ENCODE results near the gene GID4. TPM values are rescaled to one million over a fixed set of nuclear protein-coding genes. Genes with fewer than 3 reads are reported as not detected.

Gene GID4
- total RNA-seq, 1 experiment from 2014 or later = 11.4 TPM

- Histone ChIP-seq H2AK5ac (ENCODE audit: insufficient read length, low read length) (no peak overlapping the region), H2BK15ac (ENCODE audit: low read depth, low read length) (no peak overlapping the region), H3K56ac (ENCODE audit: insufficient read length, low read depth, low read length) (no peak overlapping the region), H3K9me3 (ENCODE audit: control insufficient read depth, low read depth, low read length) (no peaks in the 10 kb centered on the region), H3K4me1 (ENCODE audit: insufficient read depth, low read length) (no peaks in the 10 kb centered on the region), H4K20me1 (ENCODE audit: control insufficient read depth, insufficient read depth, insufficient read length) (no peaks in the 10 kb centered on the region), H3K79me2 (ENCODE audit: insufficient read depth, low read length) (no peaks in the 10 kb centered on the region), H2BK5ac (ENCODE audit: insufficient read length, low read length) (no peak overlapping the region), H2BK120ac (ENCODE audit: low read depth, low read length, poor library complexity, severe bottlenecking) (no peak overlapping the region), H2AFZ (ENCODE audit: low read length) (no peak overlapping the region), H2BK20ac (ENCODE audit: low read depth, low read length, poor library complexity, severe bottlenecking) (no peak overlapping the region), H3T11ph (ENCODE audit: low read length) (no peak overlapping the region), H4K91ac (ENCODE audit: insufficient read length, low read depth, low read length) (no peak overlapping the region), H3K4ac (ENCODE audit: low read depth, low read length) (no peak overlapping the region), H3K23ac (ENCODE audit: insufficient read length, low read depth, low read length) (no peak overlapping the region), H3K79me1 (ENCODE audit: insufficient read depth, low read depth, low read length, poor library complexity, severe bottlenecking) (no peaks in the 10 kb centered on the region), H4K5ac (ENCODE audit: insufficient read length, low read depth, low read length) (no peak overlapping the region), H3K27ac (ENCODE audit: insufficient read length, low read depth, low read length) (no peak overlapping the region), H3K4me2 (ENCODE audit: insufficient read depth, insufficient read length, low read length) (no peak overlapping the region), H3K9ac (ENCODE audit: extremely low read depth, insufficient read length, low read length) (no peak overlapping the region), H3K18ac (ENCODE audit: insufficient read length, low read depth, low read length) (no peak overlapping the region), H3K23me2 (ENCODE audit: insufficient read length, low read depth, low read length, poor library complexity, severe bottlenecking) (no peaks in the 10 kb centered on the region), H3K14ac (ENCODE audit: insufficient read depth, low read length) (no peak overlapping the region), H3K27me3 (ENCODE audit: insufficient read depth, low read length) (no peaks in the 10 kb centered on the region), H4K8ac (replicated peaks; ENCODE audit: insufficient read length, low read depth, low read length) (no peak overlapping the region), H2BK12ac (ENCODE audit: insufficient read length, low read depth, low read length) (no peak overlapping the region)
- DNase-seq = peak; percentile 79
- Mint-ChIP-seq H3K36me3 (ENCODE audit: insufficient read depth in 1 of 3, low read depth in 3 of 3) (peaks cover 0 to 3% (median 0%) of the 10 kb centered on the region in 3 experiments; a peak in 2 of 7 replicates), H3K27ac (peak overlapping the region in 1 of 3 experiments; percentile 63; a peak in 1 of 7 replicates), H3K4me3 (no peak overlapping the region; a peak in 1 of 5 replicates), H3K4me1 (peaks cover 8 to 22% of the 10 kb centered on the region in 2 experiments), H3K27me3 (ENCODE audit: low read depth) (peaks cover 8% of the 10 kb centered on the region), H3K9me3 (no peaks in the 10 kb centered on the region)
- WGBS (ENCODE audit: extremely low coverage, insufficient read length, low lambda C conversion rate) = no CpG with 5 or more reads among the region's 31 CpGs
- TF ChIP-seq, protein P1, sequence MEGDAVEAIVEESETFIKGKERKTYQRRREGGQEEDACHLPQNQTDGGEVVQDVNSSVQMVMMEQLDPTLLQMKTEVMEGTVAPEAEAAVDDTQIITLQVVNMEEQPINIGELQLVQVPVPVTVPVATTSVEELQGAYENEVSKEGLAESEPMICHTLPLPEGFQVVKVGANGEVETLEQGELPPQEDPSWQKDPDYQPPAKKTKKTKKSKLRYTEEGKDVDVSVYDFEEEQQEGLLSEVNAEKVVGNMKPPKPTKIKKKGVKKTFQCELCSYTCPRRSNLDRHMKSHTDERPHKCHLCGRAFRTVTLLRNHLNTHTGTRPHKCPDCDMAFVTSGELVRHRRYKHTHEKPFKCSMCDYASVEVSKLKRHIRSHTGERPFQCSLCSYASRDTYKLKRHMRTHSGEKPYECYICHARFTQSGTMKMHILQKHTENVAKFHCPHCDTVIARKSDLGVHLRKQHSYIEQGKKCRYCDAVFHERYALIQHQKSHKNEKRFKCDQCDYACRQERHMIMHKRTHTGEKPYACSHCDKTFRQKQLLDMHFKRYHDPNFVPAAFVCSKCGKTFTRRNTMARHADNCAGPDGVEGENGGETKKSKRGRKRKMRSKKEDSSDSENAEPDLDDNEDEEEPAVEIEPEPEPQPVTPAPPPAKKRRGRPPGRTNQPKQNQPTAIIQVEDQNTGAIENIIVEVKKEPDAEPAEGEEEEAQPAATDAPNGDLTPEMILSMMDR (conservative IDR thresholded peaks at IDR 0.05) = no peak
Measured at GRCh38 chr17:18006495-18007239, 32.5 kb upstream of the GID4 start.
